CD14-positive monocyte (primary cell): ENCODE results near the gene MED13L. TPM values are rescaled to one million over a fixed set of nuclear protein-coding genes. Genes with fewer than 3 reads are reported as not detected.
A peak's percentile ranks its signal among the peaks of the same experiment; 100 is the strongest.

ENCODE experiments used
- DNase-seq, 3 donors: peaks; one replicate each; pipeline ENCODE4 v3.0.0-alpha.2; 2011 to 2022
- H2AFZ ChIP-seq: 2 replicates; pipeline ENCODE4 v1.6.0; 2012; ENCODE audit warnings: mild to moderate bottlenecking, low read depth, low read length, inconsistent platforms; ENCODE audit not compliant: insufficient read depth, poor library complexity, severe bottlenecking
- H3K27ac ChIP-seq, 2 donors: 1 replicate in 1 of 2; 2 replicates in 1 of 2; pipeline ENCODE4 v1.5.1; 2012 to 2013; ENCODE audit warnings: low read length in 2 of 2, control low read depth in 1 of 2, inconsistent platforms in 1 of 2, low read depth in 1 of 2, mild to moderate bottlenecking in 1 of 2
- H3K27me3 ChIP-seq, 2 donors: one replicate each; pipeline versions ENCODE4 v1.6.0 to v1.6.1; 2011 to 2013; ENCODE audit warnings: low read length in 2 of 2; ENCODE audit not compliant: control insufficient read depth in 2 of 2, insufficient read depth in 2 of 2
- H3K36me3 ChIP-seq, 2 donors: replicated peaks in 1 of 2; 1 replicate in 1 of 2; 2 replicates in 1 of 2; pipeline versions ENCODE4 v1.5.1 to v1.6.1; 2012 to 2013; ENCODE audit warnings: low read length in 2 of 2, control low read depth in 1 of 2, inconsistent platforms in 1 of 2, mild to moderate bottlenecking in 1 of 2; ENCODE audit not compliant: insufficient read depth in 2 of 2, control insufficient read depth in 1 of 2
- H3K4me1 ChIP-seq, 2 donors: 1 replicate in 1 of 2; 2 replicates in 1 of 2; pipeline versions ENCODE4 v1.5.1 to v1.6.1; 2012 to 2013; ENCODE audit warnings: low read length in 2 of 2, control low read depth in 1 of 2, inconsistent platforms in 1 of 2, mild to moderate bottlenecking in 1 of 2, moderate library complexity in 1 of 2; ENCODE audit not compliant: insufficient read depth in 2 of 2, control insufficient read depth in 1 of 2
- H3K4me2 ChIP-seq: replicated peaks from 2 replicates; pipeline ENCODE3; 2012; ENCODE audit warnings: low read length, moderate library complexity, mild to moderate bottlenecking; ENCODE audit not compliant: poor library complexity, severe bottlenecking; ENCODE audit errors: extremely low read depth
- H3K4me3 ChIP-seq, 3 experiments: fragments of 200-600 bp in 1 of 3; sonication (generic) in 1 of 3; replicated peaks in 1 of 3; 1 replicate in 2 of 3; 2 replicates in 1 of 3; pipeline ENCODE4 v1.5.1; 2011 to 2013; ENCODE audit warnings: low read length in 3 of 3, mild to moderate bottlenecking in 3 of 3, control low read depth in 2 of 3, low read depth in 2 of 3, inconsistent platforms in 1 of 3, moderate library complexity in 1 of 3
- H3K79me2 ChIP-seq: 2 replicates; pipeline ENCODE4 v1.6.0; 2012; ENCODE audit warnings: mild to moderate bottlenecking, control low read depth, inconsistent platforms, low read length, moderate library complexity; ENCODE audit not compliant: insufficient read depth
- H3K9ac ChIP-seq: 2 replicates; pipeline ENCODE4 v1.6.0; 2017; ENCODE audit warnings: low read length, mild to moderate bottlenecking; ENCODE audit not compliant: insufficient read depth, poor library complexity, severe bottlenecking
- H3K9me3 ChIP-seq, 2 donors: replicated peaks in 1 of 2; 1 replicate in 1 of 2; 2 replicates in 1 of 2; pipeline versions ENCODE4 v1.5.1 to v1.6.1; 2012 to 2013; ENCODE audit warnings: low read length in 2 of 2, control low read depth in 1 of 2; ENCODE audit not compliant: control insufficient read depth in 1 of 2, insufficient read depth in 1 of 2
- H4K20me1 ChIP-seq: 2 replicates; pipeline ENCODE4 v1.6.0; 2012; ENCODE audit warnings: mild to moderate bottlenecking, low read length, control low read depth, moderate library complexity; ENCODE audit not compliant: insufficient read depth
- H3K27ac Mint-ChIP-seq, 7 donors: one replicate each; pipeline ENCODE4 v1.8.0; 2020; ENCODE audit warnings: mild to moderate bottlenecking in 7 of 7, mixed read lengths in 7 of 7, moderate library complexity in 6 of 7, inconsistent platforms in 2 of 7
- H3K27me3 Mint-ChIP-seq, 3 donors: one replicate each; pipeline ENCODE4 v1.8.0; 2021 to 2022; ENCODE audit warnings: low read depth in 3 of 3, mild to moderate bottlenecking in 3 of 3, mixed read lengths in 3 of 3, moderate library complexity in 3 of 3, inconsistent platforms in 1 of 3
- H3K36me3 Mint-ChIP-seq, 2 donors: one replicate each; pipeline ENCODE4 v1.8.0; 2020; ENCODE audit warnings: mixed read lengths in 2 of 2, inconsistent platforms in 1 of 2, mild to moderate bottlenecking in 1 of 2
- H3K4me1 Mint-ChIP-seq: one replicate; pipeline ENCODE4 v1.8.0; 2020; ENCODE audit warnings: mild to moderate bottlenecking, mixed read lengths
- H3K4me3 Mint-ChIP-seq, 2 donors: one replicate each; pipeline ENCODE4 v1.8.0; 2020; ENCODE audit warnings: mild to moderate bottlenecking in 2 of 2, mixed read lengths in 2 of 2, moderate library complexity in 1 of 2
- H3K9me3 Mint-ChIP-seq, 7 donors: one replicate each; pipeline ENCODE4 v1.8.0; 2020 to 2022; ENCODE audit warnings: mixed read lengths in 7 of 7, mild to moderate bottlenecking in 6 of 7, moderate library complexity in 6 of 7, inconsistent platforms in 2 of 7
- WGBS: methylation state at CpG from one replicate; pipeline ENCODE4 v1.1.5; 2013; ENCODE audit warnings: missing lambda C conversion rate; ENCODE audit not compliant: insufficient coverage; 5-methylcytosine and 5-hydroxymethylcytosine counted together
- intact Hi-C, 2 donors: fragments of 100-400 bp; cut with micrococcal nuclease; formaldehyde crosslinking; loops; one replicate each; pipeline versions ENCODE4 v1.15.0 to v1.15.1; 2023
- polyA plus RNA-seq, 3 donors: library from polyadenylated mRNA; depleted of rRNA in 1 of 3; unstranded in 2 of 3; stranded (reverse) in 1 of 3; fragments of 300-500 nt in 2 of 3; fragments of >200 nt in 1 of 3; fragmentation: Illumina TruSeq in 2 of 3; gene quantifications; 1 replicate in 2 of 3; 2 replicates in 1 of 3; pipeline ENCODE4 v1.2.3, GENCODE V29; 2012 to 2021
- TF ChIP-seq, protein P1 (sequence below): fragments of 200-600 bp; IDR thresholded peaks from one replicate; pipeline ENCODE4 v1.8.0; 2022; ENCODE audit warnings: antibody characterized with exemption, mild to moderate bottlenecking

The MED13L gene
- polyA plus RNA-seq, 3 donors, result 4.4 to 42.0 (median 7.5) TPM

DNA sequence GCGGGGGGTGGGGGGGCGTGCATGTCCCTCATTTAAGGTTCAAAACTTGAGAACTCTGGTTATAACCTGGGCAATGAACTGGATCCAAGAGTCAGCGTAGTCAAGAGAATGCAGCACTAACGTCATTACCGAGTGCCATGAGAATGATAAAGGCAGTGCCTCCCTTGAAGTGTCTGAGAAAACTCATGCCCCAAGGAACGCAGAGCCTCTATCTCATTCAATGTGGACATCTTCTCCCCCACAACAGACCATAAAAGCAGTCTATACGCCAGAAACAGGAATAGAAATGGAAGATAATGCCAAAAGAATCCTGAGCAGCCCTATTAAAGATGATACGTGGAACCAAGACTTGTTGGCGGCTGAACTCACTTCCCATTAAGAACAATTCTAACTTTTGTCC is 208.6 kb downstream of the MED13L start:
- H3K79me2 ChIP-seq, result peaks cover 97% of the 10 kb centered on the region
- intact Hi-C loops, result loop anchor here in 1 of 2 donors (10.0 kb wide), 1 partner anchor 166 kb away; no protein-coding TSS in a partner anchor
- H3K27ac Mint-ChIP-seq, result peak overlapping the region in 2 of 7 donors; percentile 8 to 17

DNA sequence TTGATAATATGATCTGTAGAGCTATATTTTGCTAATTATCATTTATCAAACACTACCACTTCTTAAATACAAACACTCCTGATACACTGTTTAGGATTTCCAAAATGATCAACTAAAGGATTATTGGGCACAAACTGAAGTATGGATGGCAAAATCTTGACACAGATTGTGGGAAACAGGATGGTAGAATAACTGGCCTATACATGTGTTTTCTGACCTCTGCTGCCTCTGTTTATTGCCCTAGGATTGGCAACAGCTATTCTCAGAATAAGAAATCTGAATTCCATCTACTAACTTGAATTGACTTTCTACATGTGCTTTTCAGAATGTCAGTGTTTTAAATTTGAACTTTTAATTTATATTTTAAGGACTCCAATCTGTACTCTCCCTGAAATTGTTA is 209.1 kb downstream of the MED13L start:
- Histone ChIP-seq H3K9me3 (no peaks in the 10 kb centered on the region), H3K4me1 (peaks cover 15 to 23% of the 10 kb centered on the region in 2 donors), H3K9ac (no peak overlapping the region), H3K79me2 (peaks cover 97% of the 10 kb centered on the region), H3K4me2 (no peak overlapping the region), H3K4me3 (no peak overlapping the region), H3K27me3 (no peaks in the 10 kb centered on the region), H3K27ac (peak overlapping the region in 1 of 2 donors; percentile 45), H4K20me1 (peaks cover 99% of the 10 kb centered on the region), H2AFZ (no peak overlapping the region), H3K36me3 (no peaks in the 10 kb centered on the region)
- Mint-ChIP-seq H3K36me3 (peaks cover 0 to 4% of the 10 kb centered on the region in 2 donors), H3K9me3 (no peaks in the 10 kb centered on the region), H3K27me3 (peaks cover 0 to 2% (median 0%) of the 10 kb centered on the region in 3 donors), H3K4me3 (no peak overlapping the region), H3K4me1 (peaks cover 32% of the 10 kb centered on the region), H3K27ac (no peak overlapping the region)
- intact Hi-C loops, result loop anchor here in 1 of 2 donors (10.0 kb wide), 1 partner anchor 166 kb away; no protein-coding TSS in a partner anchor
- TF ChIP-seq, protein P1, sequence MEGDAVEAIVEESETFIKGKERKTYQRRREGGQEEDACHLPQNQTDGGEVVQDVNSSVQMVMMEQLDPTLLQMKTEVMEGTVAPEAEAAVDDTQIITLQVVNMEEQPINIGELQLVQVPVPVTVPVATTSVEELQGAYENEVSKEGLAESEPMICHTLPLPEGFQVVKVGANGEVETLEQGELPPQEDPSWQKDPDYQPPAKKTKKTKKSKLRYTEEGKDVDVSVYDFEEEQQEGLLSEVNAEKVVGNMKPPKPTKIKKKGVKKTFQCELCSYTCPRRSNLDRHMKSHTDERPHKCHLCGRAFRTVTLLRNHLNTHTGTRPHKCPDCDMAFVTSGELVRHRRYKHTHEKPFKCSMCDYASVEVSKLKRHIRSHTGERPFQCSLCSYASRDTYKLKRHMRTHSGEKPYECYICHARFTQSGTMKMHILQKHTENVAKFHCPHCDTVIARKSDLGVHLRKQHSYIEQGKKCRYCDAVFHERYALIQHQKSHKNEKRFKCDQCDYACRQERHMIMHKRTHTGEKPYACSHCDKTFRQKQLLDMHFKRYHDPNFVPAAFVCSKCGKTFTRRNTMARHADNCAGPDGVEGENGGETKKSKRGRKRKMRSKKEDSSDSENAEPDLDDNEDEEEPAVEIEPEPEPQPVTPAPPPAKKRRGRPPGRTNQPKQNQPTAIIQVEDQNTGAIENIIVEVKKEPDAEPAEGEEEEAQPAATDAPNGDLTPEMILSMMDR, result no peak
- DNase-seq, result no peak

More for the DNA sequence above, 208.6 kb downstream of the MED13L start:
- peaks cover 99% of the 10 kb centered on the region for H4K20me1 ChIP-seq
- no peaks in the 10 kb centered on the region for H3K36me3 ChIP-seq
- no peak for DNase-seq
- no peaks in the 10 kb centered on the region for H3K27me3 ChIP-seq
- Mint-ChIP-seq H3K36me3 (peaks cover 0 to 5% of the 10 kb centered on the region in 2 donors), H3K9me3 (no peaks in the 10 kb centered on the region), H3K27me3 (peaks cover 0 to 2% (median 0%) of the 10 kb centered on the region in 3 donors), H3K4me1 (peaks cover 35% of the 10 kb centered on the region), H3K4me3 (no peak overlapping the region)
- no peak overlapping the region for H3K9ac ChIP-seq
- peaks cover 15 to 27% of the 10 kb centered on the region in 2 donors for H3K4me1 ChIP-seq
- WGBS, result 100% methylated on average over 4 of the region's 9 CpGs
- no peaks in the 10 kb centered on the region for H3K9me3 ChIP-seq
- peak overlapping the region in 1 of 2 donors; percentile 17 for H3K27ac ChIP-seq
- TF ChIP-seq, protein P1, result no peak
- H3K4me2 ChIP-seq, result no peak overlapping the region
- no peak overlapping the region for H2AFZ ChIP-seq
- H3K4me3 ChIP-seq, result no peak overlapping the region
